HEK293 (cell line): ENCODE measurements around the gene KIF4B.

Experiments used
- CTCF ChIP-seq: fragments of 450-650 bp; formaldehyde crosslinking; IDR thresholded peaks from 2 replicates; pipeline ENCODE4 v1.5.1; 2016; ENCODE audit warnings: missing biosample characterization, missing genetic modification characterization
- HOXC10 ChIP-seq: sonication (generic); formaldehyde crosslinking; IDR thresholded peaks from 2 replicates; pipeline ENCODE4 v1.8.1; 2023; ENCODE audit warnings: mild to moderate bottlenecking, missing genetic modification reagents
- ZNF544 ChIP-seq: fragments of 450-650 bp; formaldehyde crosslinking; IDR thresholded peaks from 2 replicates; pipeline ENCODE4 v1.5.0; 2017; ENCODE audit warnings: missing biosample characterization, missing genetic modification characterization
- ZNF701 ChIP-seq: fragments of 450-650 bp; formaldehyde crosslinking; IDR thresholded peaks from 2 replicates; pipeline ENCODE4 v1.5.1; 2016; ENCODE audit warnings: missing biosample characterization, missing genetic modification characterization
- ZNF747 ChIP-seq: fragments of 450-650 bp; formaldehyde crosslinking; IDR thresholded peaks from 2 replicates; pipeline ENCODE4 v1.5.1; 2016; ENCODE audit warnings: missing biosample characterization, missing genetic modification characterization
- ZNF830 ChIP-seq: fragments of 450-650 bp; IDR thresholded peaks from 2 replicates; pipeline ENCODE4 v1.5.0; 2018; ENCODE audit warnings: missing biosample characterization, missing genetic modification characterization, low read depth, mild to moderate bottlenecking, moderate library complexity
- TF ChIP-seq, protein P1 (sequence below): fragments of 450-650 bp; formaldehyde crosslinking; IDR thresholded peaks from 2 replicates; pipeline ENCODE4 v1.5.1; 2017; ENCODE audit warnings: missing biosample characterization, missing genetic modification characterization

GRCh38 chr5:155044591-155044990 lies 31.0 kb downstream of the KIF4B start:
- TF ChIP-seq ZNF701 (tag by site-specific recombination) (no peak), HOXC10 (no peak), CTCF (no peak), ZNF830 (tag by site-specific recombination) (no peak), ZNF747 (no peak), ZNF544 (no peak)
- TF ChIP-seq, protein P1, sequence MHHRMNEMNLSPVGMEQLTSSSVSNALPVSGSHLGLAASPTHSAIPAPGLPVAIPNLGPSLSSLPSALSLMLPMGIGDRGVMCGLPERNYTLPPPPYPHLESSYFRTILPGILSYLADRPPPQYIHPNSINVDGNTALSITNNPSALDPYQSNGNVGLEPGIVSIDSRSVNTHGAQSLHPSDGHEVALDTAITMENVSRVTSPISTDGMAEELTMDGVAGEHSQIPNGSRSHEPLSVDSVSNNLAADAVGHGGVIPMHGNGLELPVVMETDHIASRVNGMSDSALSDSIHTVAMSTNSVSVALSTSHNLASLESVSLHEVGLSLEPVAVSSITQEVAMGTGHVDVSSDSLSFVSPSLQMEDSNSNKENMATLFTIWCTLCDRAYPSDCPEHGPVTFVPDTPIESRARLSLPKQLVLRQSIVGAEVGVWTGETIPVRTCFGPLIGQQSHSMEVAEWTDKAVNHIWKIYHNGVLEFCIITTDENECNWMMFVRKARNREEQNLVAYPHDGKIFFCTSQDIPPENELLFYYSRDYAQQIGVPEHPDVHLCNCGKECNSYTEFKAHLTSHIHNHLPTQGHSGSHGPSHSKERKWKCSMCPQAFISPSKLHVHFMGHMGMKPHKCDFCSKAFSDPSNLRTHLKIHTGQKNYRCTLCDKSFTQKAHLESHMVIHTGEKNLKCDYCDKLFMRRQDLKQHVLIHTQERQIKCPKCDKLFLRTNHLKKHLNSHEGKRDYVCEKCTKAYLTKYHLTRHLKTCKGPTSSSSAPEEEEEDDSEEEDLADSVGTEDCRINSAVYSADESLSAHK (tag by site-specific recombination): no peak
